ENCODE measurements around the gene ABL1.

The ABL1 gene

DNA sequence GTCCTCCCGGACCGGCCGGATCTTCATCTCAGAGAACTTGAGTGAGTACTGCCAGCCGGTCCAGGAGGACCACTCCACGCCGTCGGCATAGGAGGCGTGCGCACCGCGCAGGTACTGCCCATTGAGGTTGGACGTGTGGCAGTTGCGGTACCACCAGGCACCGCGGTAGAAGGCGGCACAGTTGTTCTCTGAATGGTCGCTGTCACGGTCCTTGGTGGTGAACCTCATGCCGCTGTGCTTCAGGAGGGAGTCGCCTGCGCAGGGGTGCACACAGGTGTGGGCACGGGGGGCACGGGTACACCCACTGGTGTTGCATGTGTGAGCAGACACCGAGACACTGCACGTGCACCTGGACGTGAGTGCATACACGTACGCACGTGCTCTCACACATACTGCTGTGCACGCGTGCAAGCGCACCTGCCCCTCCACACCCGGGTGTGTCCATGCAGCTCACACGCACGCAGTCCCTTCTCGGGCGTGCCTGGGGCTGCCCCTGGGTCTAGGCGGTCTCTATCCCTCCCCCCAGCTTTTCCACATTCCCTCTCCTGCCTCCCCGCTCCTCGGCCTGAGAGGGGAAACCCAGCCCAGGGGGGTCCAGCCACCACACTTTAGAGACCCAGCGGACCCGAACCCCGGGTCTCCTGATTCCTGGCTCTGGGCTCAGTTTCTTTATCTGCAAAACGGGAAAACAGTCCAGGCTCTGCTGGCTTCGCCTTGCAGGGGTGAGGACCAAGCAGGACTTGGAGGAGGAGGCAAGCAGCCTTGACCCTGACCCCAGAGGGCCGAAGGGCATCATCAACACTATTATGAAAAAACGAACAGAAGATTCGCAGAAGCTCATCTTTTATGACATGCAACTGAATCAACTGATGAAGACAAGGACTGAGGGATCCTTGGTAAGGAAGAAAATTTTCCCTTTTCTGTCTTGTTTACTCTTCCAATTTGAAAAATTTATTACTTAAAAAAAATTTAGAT is 69.3 kb downstream of the ABL1 start:
- no peaks in the 10 kb centered on the region for H3K4me1 ChIP-seq (ENCODE audit: insufficient read depth, low read length, severe bottlenecking)
- no peak overlapping the region for H3K4me2 ChIP-seq (ENCODE audit: low read length)
- TF ChIP-seq, protein P1, sequence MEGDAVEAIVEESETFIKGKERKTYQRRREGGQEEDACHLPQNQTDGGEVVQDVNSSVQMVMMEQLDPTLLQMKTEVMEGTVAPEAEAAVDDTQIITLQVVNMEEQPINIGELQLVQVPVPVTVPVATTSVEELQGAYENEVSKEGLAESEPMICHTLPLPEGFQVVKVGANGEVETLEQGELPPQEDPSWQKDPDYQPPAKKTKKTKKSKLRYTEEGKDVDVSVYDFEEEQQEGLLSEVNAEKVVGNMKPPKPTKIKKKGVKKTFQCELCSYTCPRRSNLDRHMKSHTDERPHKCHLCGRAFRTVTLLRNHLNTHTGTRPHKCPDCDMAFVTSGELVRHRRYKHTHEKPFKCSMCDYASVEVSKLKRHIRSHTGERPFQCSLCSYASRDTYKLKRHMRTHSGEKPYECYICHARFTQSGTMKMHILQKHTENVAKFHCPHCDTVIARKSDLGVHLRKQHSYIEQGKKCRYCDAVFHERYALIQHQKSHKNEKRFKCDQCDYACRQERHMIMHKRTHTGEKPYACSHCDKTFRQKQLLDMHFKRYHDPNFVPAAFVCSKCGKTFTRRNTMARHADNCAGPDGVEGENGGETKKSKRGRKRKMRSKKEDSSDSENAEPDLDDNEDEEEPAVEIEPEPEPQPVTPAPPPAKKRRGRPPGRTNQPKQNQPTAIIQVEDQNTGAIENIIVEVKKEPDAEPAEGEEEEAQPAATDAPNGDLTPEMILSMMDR (IDR thresholded peaks at IDR 0.05; ENCODE audit: low read length) = no peak
- no peak for TF ChIP-seq EZH2 (IDR thresholded peaks at IDR 0.05; ENCODE audit: borderline replicate concordance, low read length)
- H3K79me2 ChIP-seq (ENCODE audit: insufficient read depth, low read length) = no peaks in the 10 kb centered on the region
- H3K27ac ChIP-seq (ENCODE audit: low read depth, low read length, poor library complexity, severe bottlenecking) = no peak overlapping the region
- no peaks in the 10 kb centered on the region for H3K27me3 ChIP-seq (ENCODE audit: insufficient read depth, low read length)
- H4K20me1 ChIP-seq (ENCODE audit: insufficient read depth, low read length) = no peaks in the 10 kb centered on the region
- H3K9me3 ChIP-seq (ENCODE audit: low read length) = no peaks in the 10 kb centered on the region
- H3K9ac ChIP-seq (ENCODE audit: low read length) = no peak overlapping the region
- H2AFZ ChIP-seq (ENCODE audit: low read length) = no peak overlapping the region
- H3K36me3 ChIP-seq (ENCODE audit: insufficient read depth, low read length) = no peaks in the 10 kb centered on the region
- H3K9me2 ChIP-seq (ENCODE audit: low read depth, low read length) = no peaks in the 10 kb centered on the region
- no peak overlapping the region for H3K4me3 ChIP-seq (ENCODE audit: low read depth, low read length, poor library complexity, severe bottlenecking)
- H3F3A ChIP-seq (ENCODE audit: insufficient read depth, low read length) = no peaks in the 10 kb centered on the region

GRCh38 chr9:130905125-130905901 is 70.3 kb downstream of the ABL1 start:
- Histone ChIP-seq H3K9me2 (ENCODE audit: low read depth, low read length) (no peaks in the 10 kb centered on the region), H3K27ac (ENCODE audit: low read depth, low read length, poor library complexity, severe bottlenecking) (no peak overlapping the region), H3K4me2 (ENCODE audit: low read length) (no peak overlapping the region), H3K27me3 (ENCODE audit: insufficient read depth, low read length) (no peaks in the 10 kb centered on the region), H3K9ac (ENCODE audit: low read length) (no peak overlapping the region), H2AFZ (ENCODE audit: low read length) (no peak overlapping the region), H3K4me3 (ENCODE audit: low read depth, low read length, poor library complexity, severe bottlenecking) (no peak overlapping the region), H3K9me3 (ENCODE audit: low read length) (no peaks in the 10 kb centered on the region), H3K36me3 (ENCODE audit: insufficient read depth, low read length) (no peaks in the 10 kb centered on the region), H3K79me2 (ENCODE audit: insufficient read depth, low read length) (no peaks in the 10 kb centered on the region), H3F3A (ENCODE audit: insufficient read depth, low read length) (no peaks in the 10 kb centered on the region), H4K20me1 (ENCODE audit: insufficient read depth, low read length) (no peaks in the 10 kb centered on the region), H3K4me1 (ENCODE audit: insufficient read depth, low read length, severe bottlenecking) (no peaks in the 10 kb centered on the region)
- TF ChIP-seq EZH2 (IDR thresholded peaks at IDR 0.05; ENCODE audit: borderline replicate concordance, low read length) = no peak

DNA sequence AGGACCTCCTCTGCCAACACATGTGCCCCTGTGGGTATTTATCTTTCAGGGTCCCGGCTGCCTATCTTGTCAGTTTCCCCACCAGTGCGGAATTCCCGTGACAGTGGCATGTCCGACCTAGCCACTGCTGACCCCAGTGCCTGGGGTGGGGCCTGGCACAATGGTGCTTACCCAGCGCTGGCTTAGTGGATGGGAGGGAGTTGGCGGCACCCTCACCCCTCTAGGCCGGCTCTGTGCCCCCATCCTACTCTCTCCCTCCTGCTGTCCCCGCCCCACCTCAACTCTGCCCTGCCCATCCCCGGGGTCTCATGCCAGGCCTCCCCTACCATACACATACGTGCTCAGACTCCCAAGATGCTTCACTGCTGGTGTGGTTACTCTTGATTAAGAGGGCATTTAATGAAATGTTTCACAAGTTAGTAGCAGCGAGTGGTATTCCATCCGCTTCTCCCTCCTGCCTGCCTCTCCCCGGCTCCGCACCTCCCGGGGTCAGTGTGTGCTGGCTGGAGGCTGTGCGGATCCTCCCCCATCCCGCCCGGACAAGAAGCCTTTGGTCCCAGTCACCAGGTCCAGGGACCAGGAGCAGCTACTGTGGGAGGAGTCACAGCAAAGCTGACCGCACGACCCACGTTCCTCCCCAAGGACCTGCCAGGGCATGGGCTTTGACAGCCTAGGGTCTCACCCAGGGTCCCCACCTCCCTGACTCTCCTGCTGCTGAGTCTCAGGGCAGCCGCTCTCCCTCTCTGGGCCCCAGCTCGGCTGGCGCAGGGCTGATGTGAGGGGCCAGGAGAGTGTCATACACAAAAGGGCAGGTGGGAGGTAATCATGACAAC is 71.1 kb downstream of the ABL1 start:
- Histone ChIP-seq H3K27me3 (ENCODE audit: insufficient read depth, low read length) (no peaks in the 10 kb centered on the region), H3K27ac (ENCODE audit: low read depth, low read length, poor library complexity, severe bottlenecking) (no peak overlapping the region)

More for the DNA sequence above, 71.1 kb downstream of the ABL1 start:
- H3F3A ChIP-seq (ENCODE audit: insufficient read depth, low read length) = no peaks in the 10 kb centered on the region
- no peaks in the 10 kb centered on the region for H3K9me2 ChIP-seq (ENCODE audit: low read depth, low read length)
- no peak overlapping the region for H3K4me3 ChIP-seq (ENCODE audit: low read depth, low read length, poor library complexity, severe bottlenecking)
- H3K79me2 ChIP-seq (ENCODE audit: insufficient read depth, low read length) = no peaks in the 10 kb centered on the region
- H3K36me3 ChIP-seq (ENCODE audit: insufficient read depth, low read length) = no peaks in the 10 kb centered on the region
- H3K9ac ChIP-seq (ENCODE audit: low read length) = no peak overlapping the region
- no peaks in the 10 kb centered on the region for H3K4me1 ChIP-seq (ENCODE audit: insufficient read depth, low read length, severe bottlenecking)
- H3K9me3 ChIP-seq (ENCODE audit: low read length) = no peaks in the 10 kb centered on the region
- H4K20me1 ChIP-seq (ENCODE audit: insufficient read depth, low read length) = no peaks in the 10 kb centered on the region
- H2AFZ ChIP-seq (ENCODE audit: low read length) = no peak overlapping the region
- no peak overlapping the region for H3K4me2 ChIP-seq (ENCODE audit: low read length)
- no peak for TF ChIP-seq EZH2 (IDR thresholded peaks at IDR 0.05; ENCODE audit: borderline replicate concordance, low read length)
- TF ChIP-seq, protein P1 (IDR thresholded peaks at IDR 0.05; ENCODE audit: low read length) = no peak

Measured in OCI-LY1 (cell line).